ENCODE measurements around the gene MGMT.

- no peak for TF ChIP-seq CTCF (IDR thresholded peaks at IDR 0.05)
- no peak for TF ChIP-seq ZFX (IDR thresholded peaks at IDR 0.05; ENCODE audit: borderline replicate concordance)
Measured at GRCh38 chr10:129784291-129784690, 317.2 kb downstream of the MGMT start.

Data from 22Rv1 (cell line).